ENCODE results near the gene CEBPA.
"Not testable (repeated sequence)": the region's sequence is repeated elsewhere in the genome, so short reads cannot be mapped to it uniquely, and the experiment has no call there.

CEBPA gene

DNA sequence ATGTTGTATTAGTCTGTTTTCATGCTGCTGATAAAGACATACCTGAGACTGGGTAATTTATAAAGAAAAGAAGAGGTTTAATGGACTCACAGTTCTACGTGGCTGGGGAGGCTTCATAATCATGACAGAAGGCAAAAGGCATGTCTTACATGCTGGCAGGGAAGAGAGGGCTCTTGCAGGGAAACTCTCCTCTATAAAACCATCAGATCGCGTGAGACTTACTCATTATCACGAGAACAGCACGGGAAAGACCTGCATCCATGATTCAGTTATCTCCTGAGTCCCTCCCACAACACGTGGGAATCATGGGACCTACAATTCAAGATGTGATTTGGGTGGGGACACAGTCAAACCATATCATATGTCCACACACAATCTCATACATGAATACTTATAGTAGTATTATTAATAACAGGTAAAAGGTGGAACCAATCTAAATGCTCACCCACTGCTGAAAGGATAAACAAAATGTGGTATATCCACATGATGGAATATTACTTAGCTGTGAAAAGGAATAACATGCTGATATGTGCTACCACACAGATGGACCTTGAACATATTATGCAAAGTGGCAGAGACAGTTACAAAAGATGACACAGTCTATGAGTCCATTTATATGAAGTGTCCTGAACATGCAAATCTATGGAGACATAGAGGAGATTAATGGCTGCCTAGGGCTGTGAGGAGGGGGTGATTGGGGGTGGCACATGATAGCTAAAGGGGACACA lies 20.9 kb upstream of the CEBPA start:
- no peaks in the 10 kb centered on the region for H3F3A ChIP-seq (ENCODE audit: insufficient read depth)
- H3K27me3 ChIP-seq (ENCODE audit: low read length), result no peaks in the 10 kb centered on the region
- no peaks in the 10 kb centered on the region for H4K20me1 ChIP-seq (ENCODE audit: low read depth, low read length)
- no peaks in the 10 kb centered on the region for H3K36me3 ChIP-seq (ENCODE audit: low read length)
- no peaks in the 10 kb centered on the region for H3K9me3 ChIP-seq (ENCODE audit: insufficient read depth, low read length)
- no peaks in the 10 kb centered on the region for H3K79me2 ChIP-seq (ENCODE audit: insufficient read depth, low read length)
- no peak overlapping the region for H3K9ac ChIP-seq (ENCODE audit: low read length)
- H3K27ac ChIP-seq (ENCODE audit: low read depth, low read length), result no peak overlapping the region
- no peaks in the 10 kb centered on the region for H3K9me2 ChIP-seq (replicated peaks; ENCODE audit: insufficient read depth, low read length)
- no peak overlapping the region for H3K4me2 ChIP-seq (ENCODE audit: low read depth, low read length, poor library complexity, severe bottlenecking)
- no peak overlapping the region for H2AFZ ChIP-seq (ENCODE audit: low read depth, low read length, severe bottlenecking)
- no peak overlapping the region for H3K4me3 ChIP-seq (ENCODE audit: insufficient read depth, low read length, poor library complexity, severe bottlenecking)
- no peak for TF ChIP-seq EZH2phosphoT487 (conservative IDR thresholded peaks at IDR 0.05; ENCODE audit: low read length)
- TF ChIP-seq, protein P1, sequence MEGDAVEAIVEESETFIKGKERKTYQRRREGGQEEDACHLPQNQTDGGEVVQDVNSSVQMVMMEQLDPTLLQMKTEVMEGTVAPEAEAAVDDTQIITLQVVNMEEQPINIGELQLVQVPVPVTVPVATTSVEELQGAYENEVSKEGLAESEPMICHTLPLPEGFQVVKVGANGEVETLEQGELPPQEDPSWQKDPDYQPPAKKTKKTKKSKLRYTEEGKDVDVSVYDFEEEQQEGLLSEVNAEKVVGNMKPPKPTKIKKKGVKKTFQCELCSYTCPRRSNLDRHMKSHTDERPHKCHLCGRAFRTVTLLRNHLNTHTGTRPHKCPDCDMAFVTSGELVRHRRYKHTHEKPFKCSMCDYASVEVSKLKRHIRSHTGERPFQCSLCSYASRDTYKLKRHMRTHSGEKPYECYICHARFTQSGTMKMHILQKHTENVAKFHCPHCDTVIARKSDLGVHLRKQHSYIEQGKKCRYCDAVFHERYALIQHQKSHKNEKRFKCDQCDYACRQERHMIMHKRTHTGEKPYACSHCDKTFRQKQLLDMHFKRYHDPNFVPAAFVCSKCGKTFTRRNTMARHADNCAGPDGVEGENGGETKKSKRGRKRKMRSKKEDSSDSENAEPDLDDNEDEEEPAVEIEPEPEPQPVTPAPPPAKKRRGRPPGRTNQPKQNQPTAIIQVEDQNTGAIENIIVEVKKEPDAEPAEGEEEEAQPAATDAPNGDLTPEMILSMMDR (IDR thresholded peaks at IDR 0.05; ENCODE audit: insufficient read depth, low read length, poor library complexity, severe bottlenecking), result no peak

GRCh38 chr19:33320636-33321035 lies 18.3 kb upstream of the CEBPA start:
- TF ChIP-seq, protein P1 (IDR thresholded peaks at IDR 0.05; ENCODE audit: insufficient read depth, low read length, poor library complexity, severe bottlenecking), result no peak
- TF ChIP-seq EZH2phosphoT487 (conservative IDR thresholded peaks at IDR 0.05; ENCODE audit: low read length), result no peak
- Histone ChIP-seq H3K4me2 (ENCODE audit: low read depth, low read length, poor library complexity, severe bottlenecking) (no peak overlapping the region), H3F3A (ENCODE audit: insufficient read depth) (no peaks in the 10 kb centered on the region), H4K20me1 (ENCODE audit: low read depth, low read length) (no peaks in the 10 kb centered on the region), H3K9ac (ENCODE audit: low read length) (no peak overlapping the region), H3K27ac (ENCODE audit: low read depth, low read length) (no peak overlapping the region), H2AFZ (ENCODE audit: low read depth, low read length, severe bottlenecking) (no peak overlapping the region), H3K79me2 (ENCODE audit: insufficient read depth, low read length) (no peaks in the 10 kb centered on the region), H3K36me3 (ENCODE audit: low read length) (no peaks in the 10 kb centered on the region), H3K4me3 (ENCODE audit: insufficient read depth, low read length, poor library complexity, severe bottlenecking) (no peak overlapping the region), H3K27me3 (ENCODE audit: low read length) (no peaks in the 10 kb centered on the region), H3K9me3 (ENCODE audit: insufficient read depth, low read length) (no peaks in the 10 kb centered on the region), H3K9me2 (replicated peaks; ENCODE audit: insufficient read depth, low read length) (no peaks in the 10 kb centered on the region)

- H3K9me2 ChIP-seq (replicated peaks; ENCODE audit: insufficient read depth, low read length); H3K36me3 ChIP-seq (ENCODE audit: low read length); H3F3A ChIP-seq (ENCODE audit: insufficient read depth); H3K27ac ChIP-seq (ENCODE audit: low read depth, low read length); H3K9ac ChIP-seq (ENCODE audit: low read length); H4K20me1 ChIP-seq (ENCODE audit: low read depth, low read length); H2AFZ ChIP-seq (ENCODE audit: low read depth, low read length, severe bottlenecking); H3K27me3 ChIP-seq (ENCODE audit: low read length); H3K9me3 ChIP-seq (ENCODE audit: insufficient read depth, low read length); H3K79me2 ChIP-seq (ENCODE audit: insufficient read depth, low read length); H3K4me2 ChIP-seq (ENCODE audit: low read depth, low read length, poor library complexity, severe bottlenecking); H3K4me3 ChIP-seq (ENCODE audit: insufficient read depth, low read length, poor library complexity, severe bottlenecking): not testable (repeated sequence)
Measured at GRCh38 chr19:33317991-33318390, 15.7 kb upstream of the CEBPA start.

GRCh38 chr19:33317517-33317916 lies 15.2 kb upstream of the CEBPA start:
- H3K4me2 ChIP-seq (ENCODE audit: low read depth, low read length, poor library complexity, severe bottlenecking), result no peak overlapping the region
- TF ChIP-seq, protein P1 (IDR thresholded peaks at IDR 0.05; ENCODE audit: insufficient read depth, low read length, poor library complexity, severe bottlenecking), result no peak
- no peak for TF ChIP-seq EZH2phosphoT487 (conservative IDR thresholded peaks at IDR 0.05; ENCODE audit: low read length)

More at GRCh38 chr19:33317517-33317916, 15.2 kb upstream of the CEBPA start:
- Histone ChIP-seq H3K9ac (ENCODE audit: low read length) (no peak overlapping the region), H3K4me3 (ENCODE audit: insufficient read depth, low read length, poor library complexity, severe bottlenecking) (no peak overlapping the region), H2AFZ (ENCODE audit: low read depth, low read length, severe bottlenecking) (no peak overlapping the region), H3K79me2 (ENCODE audit: insufficient read depth, low read length) (no peaks in the 10 kb centered on the region), H3F3A (ENCODE audit: insufficient read depth) (no peaks in the 10 kb centered on the region), H4K20me1 (ENCODE audit: low read depth, low read length) (no peaks in the 10 kb centered on the region), H3K36me3 (ENCODE audit: low read length) (no peaks in the 10 kb centered on the region), H3K9me3 (ENCODE audit: insufficient read depth, low read length) (no peaks in the 10 kb centered on the region), H3K27ac (ENCODE audit: low read depth, low read length) (no peak overlapping the region), H3K27me3 (ENCODE audit: low read length) (no peaks in the 10 kb centered on the region), H3K9me2 (replicated peaks; ENCODE audit: insufficient read depth, low read length) (no peaks in the 10 kb centered on the region)

Data from SU-DHL-6 (cell line).